MM.1S (cell line): ENCODE data around the gene CCIN.

Experiments
- DNase-seq: peaks from one replicate; pipeline ENCODE4 v3.0.0-alpha.2; 2015
- H2AFZ ChIP-seq: fragments of 300-600 bp; sonication (generic); 2 replicates; pipeline ENCODE4 v1.6.0; 2016; ENCODE audit warnings: antibody characterized with exemption, low read length
- H3F3A ChIP-seq: fragments of 300-600 bp; sonication (generic); 2 replicates; pipeline ENCODE4 v1.6.1; 2016; ENCODE audit warnings: mild to moderate bottlenecking, antibody characterized with exemption, low read length, moderate library complexity, mixed read lengths; ENCODE audit not compliant: insufficient read depth
- H3K27ac ChIP-seq: fragments of 300-600 bp; sonication (generic); 2 replicates; pipeline ENCODE4 v1.5.1; 2016; ENCODE audit warnings: mild to moderate bottlenecking, low read length
- H3K27me3 ChIP-seq: fragments of 300-600 bp; sonication (generic); replicated peaks from 2 replicates; pipeline ENCODE4 v1.6.0; 2016; ENCODE audit warnings: low read length; ENCODE audit not compliant: insufficient read depth
- H3K36me3 ChIP-seq: fragments of 300-600 bp; sonication (generic); replicated peaks from 2 replicates; pipeline ENCODE4 v1.6.1; 2016; ENCODE audit warnings: mild to moderate bottlenecking, low read length, mixed read lengths; ENCODE audit not compliant: insufficient read depth
- H3K4me1 ChIP-seq: fragments of 300-600 bp; sonication (generic); 2 replicates; pipeline ENCODE4 v1.6.1; 2016; ENCODE audit warnings: low read length, mixed read lengths
- H3K4me2 ChIP-seq: fragments of 300-600 bp; sonication (generic); 2 replicates; pipeline ENCODE4 v1.6.0; 2016; ENCODE audit warnings: low read depth, low read length
- H3K4me3 ChIP-seq: fragments of 300-600 bp; sonication (generic); 2 replicates; pipeline ENCODE4 v1.5.1; 2016; ENCODE audit warnings: low read length, mixed read lengths
- H3K79me2 ChIP-seq: fragments of 300-600 bp; sonication (generic); 2 replicates; pipeline ENCODE4 v1.6.1; 2016; ENCODE audit warnings: mixed run types, low read length, mixed read lengths
- H3K9ac ChIP-seq: fragments of 300-600 bp; sonication (generic); 2 replicates; pipeline ENCODE4 v1.6.1; 2016; ENCODE audit warnings: low read length, mixed read lengths
- H3K9me2 ChIP-seq: fragments of 300-600 bp; sonication (generic); replicated peaks from 2 replicates; pipeline ENCODE4 v1.6.1; 2016; ENCODE audit warnings: mild to moderate bottlenecking, low read length, mixed read lengths; ENCODE audit not compliant: insufficient read depth
- H3K9me3 ChIP-seq: fragments of 300-600 bp; sonication (generic); replicated peaks from 2 replicates; pipeline ENCODE4 v1.6.1; 2016; ENCODE audit warnings: mild to moderate bottlenecking, low read length, mixed read lengths; ENCODE audit not compliant: insufficient read depth
- H4K20me1 ChIP-seq: fragments of 300-600 bp; sonication (generic); 2 replicates; pipeline ENCODE4 v1.6.1; 2016; ENCODE audit warnings: mild to moderate bottlenecking, low read length, moderate library complexity, mixed read lengths; ENCODE audit not compliant: insufficient read depth
- CTCF ChIP-seq: fragments of 300-600 bp; sonication (generic); IDR thresholded peaks from 2 replicates; pipeline ENCODE4 v1.5.1; 2016; ENCODE audit warnings: antibody characterized with exemption, low read length, mixed read lengths
- EZH2 ChIP-seq: fragments of 300-600 bp; sonication (generic); optimal IDR thresholded peaks from 2 replicates; pipeline ENCODE3; 2017; ENCODE audit warnings: low read depth, mild to moderate bottlenecking, antibody characterized with exemption, low read length, mixed read lengths
- EZH2phosphoT487 ChIP-seq: fragments of 300-600 bp; sonication (generic); IDR thresholded peaks from 2 replicates; pipeline ENCODE4 v1.6.1; 2018; ENCODE audit warnings: antibody characterized with exemption, low read length

Gene CCIN

GRCh38 chr9:36210722-36211121, 41.5 kb downstream of the CCIN start:
- TF ChIP-seq EZH2 (no peak), EZH2phosphoT487 (no peak), CTCF (no peak)
- Histone ChIP-seq H3F3A (no peaks in the 10 kb centered on the region), H3K4me3 (no peak overlapping the region), H3K4me1 (no peaks in the 10 kb centered on the region), H3K9me3 (no peaks in the 10 kb centered on the region), H3K27me3 (no peaks in the 10 kb centered on the region), H4K20me1 (peaks cover 33% of the 10 kb centered on the region), H2AFZ (no peak overlapping the region), H3K9me2 (no peaks in the 10 kb centered on the region), H3K79me2 (peaks cover 74% of the 10 kb centered on the region), H3K27ac (no peak overlapping the region), H3K4me2 (no peak overlapping the region), H3K36me3 (peaks cover 27% of the 10 kb centered on the region; the same call in 1 of the 2 replicates), H3K9ac (no peak overlapping the region)
- DNase-seq: no peak

- no peak for DNase-seq
- TF ChIP-seq CTCF (no peak), EZH2 (no peak), EZH2phosphoT487 (no peak)
- Histone ChIP-seq H3K27ac (no peak overlapping the region), H3K9me3 (no peaks in the 10 kb centered on the region), H2AFZ (no peak overlapping the region), H3K36me3 (peaks cover 24% of the 10 kb centered on the region; the same call in 1 of the 2 replicates), H3K9ac (no peak overlapping the region), H3K27me3 (no peaks in the 10 kb centered on the region), H3K4me1 (no peaks in the 10 kb centered on the region), H3K9me2 (no peaks in the 10 kb centered on the region), H4K20me1 (peaks cover 33% of the 10 kb centered on the region), H3F3A (no peaks in the 10 kb centered on the region), H3K4me2 (no peak overlapping the region), H3K4me3 (no peak overlapping the region), H3K79me2 (peaks cover 67% of the 10 kb centered on the region)
Observed at GRCh38 chr9:36211510-36211909, 42.3 kb downstream of the CCIN start.

GRCh38 chr9:36213387-36213786, 44.2 kb downstream of the CCIN start:
- no peaks in the 10 kb centered on the region for H3K9me3 ChIP-seq
- H4K20me1 ChIP-seq: peaks cover 33% of the 10 kb centered on the region
- H3K36me3 ChIP-seq: peaks cover 11% of the 10 kb centered on the region; the same call in 1 of the 2 replicates
- H3F3A ChIP-seq: no peaks in the 10 kb centered on the region
- no peak for DNase-seq
- H3K9me2 ChIP-seq: no peaks in the 10 kb centered on the region
- no peak overlapping the region for H3K4me3 ChIP-seq
- H3K4me2 ChIP-seq: no peak overlapping the region
- TF ChIP-seq CTCF (no peak), EZH2phosphoT487 (no peak), EZH2 (no peak)
- H3K4me1 ChIP-seq: no peaks in the 10 kb centered on the region
- H2AFZ ChIP-seq: no peak overlapping the region
- no peak overlapping the region for H3K9ac ChIP-seq
- H3K27me3 ChIP-seq: no peaks in the 10 kb centered on the region
- H3K79me2 ChIP-seq: peaks cover 48% of the 10 kb centered on the region
- no peak overlapping the region for H3K27ac ChIP-seq

GRCh38 chr9:36213989-36214388, 44.8 kb downstream of the CCIN start:
- Histone ChIP-seq H2AFZ (no peak overlapping the region), H3K9me2 (no peaks in the 10 kb centered on the region), H3K79me2 (peaks cover 42% of the 10 kb centered on the region), H3K4me3 (no peak overlapping the region), H3K9me3 (no peaks in the 10 kb centered on the region), H4K20me1 (peaks cover 27% of the 10 kb centered on the region), H3K27ac (no peak overlapping the region), H3K36me3 (peaks cover 8% of the 10 kb centered on the region; the same call in 1 of the 2 replicates), H3K4me1 (no peaks in the 10 kb centered on the region), H3K27me3 (no peaks in the 10 kb centered on the region), H3K4me2 (no peak overlapping the region), H3K9ac (no peak overlapping the region), H3F3A (no peaks in the 10 kb centered on the region)
- no peak for DNase-seq
- TF ChIP-seq CTCF: no peak
- TF ChIP-seq EZH2phosphoT487: no peak
- no peak for TF ChIP-seq EZH2
